Measurements from ENCODE around the gene SACM1L.
A peak's percentile ranks its signal among the peaks of the same experiment; 100 is the strongest.

SACM1L gene

DNA sequence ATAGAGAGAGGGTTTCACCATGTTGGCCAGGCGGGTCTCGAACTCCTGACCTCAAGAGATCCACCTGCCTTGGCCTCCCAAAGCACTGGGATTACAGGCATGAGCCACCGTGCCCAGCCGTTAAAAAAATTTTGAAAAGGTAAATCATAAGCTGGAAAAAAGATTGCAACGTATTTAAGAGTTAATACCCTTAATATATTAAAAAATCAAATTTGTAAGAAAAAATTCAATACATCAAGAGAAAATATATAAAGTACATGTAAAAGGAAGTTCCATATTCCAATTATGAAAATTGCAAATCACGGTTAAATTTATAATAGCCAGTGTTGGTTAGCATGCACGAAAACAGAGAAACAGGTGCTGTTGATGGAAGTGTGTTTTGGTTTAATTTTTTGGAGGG lies 2.3 kb upstream of the SACM1L start:
- H3K4me1 ChIP-seq (ENCODE audit: control insufficient read depth, insufficient read depth, low read length): no peaks in the 10 kb centered on the region
- no peak for TF ChIP-seq ZNF530 (tag by site-specific recombination; IDR thresholded peaks at IDR 0.05; ENCODE audit: low read depth)
- TF ChIP-seq ZNF311 (tag by site-specific recombination; IDR thresholded peaks at IDR 0.05; ENCODE audit: borderline replicate concordance): no peak
- no peak for TF ChIP-seq ZNF394 (tag by site-specific recombination; IDR thresholded peaks at IDR 0.05; ENCODE audit: borderline replicate concordance)
- TF ChIP-seq ZNF239 (tag by site-specific recombination; IDR thresholded peaks at IDR 0.05): no peak
- TF ChIP-seq ZNF747 (tag by site-specific recombination; IDR thresholded peaks at IDR 0.05): no peak
- TF ChIP-seq, protein P1, sequence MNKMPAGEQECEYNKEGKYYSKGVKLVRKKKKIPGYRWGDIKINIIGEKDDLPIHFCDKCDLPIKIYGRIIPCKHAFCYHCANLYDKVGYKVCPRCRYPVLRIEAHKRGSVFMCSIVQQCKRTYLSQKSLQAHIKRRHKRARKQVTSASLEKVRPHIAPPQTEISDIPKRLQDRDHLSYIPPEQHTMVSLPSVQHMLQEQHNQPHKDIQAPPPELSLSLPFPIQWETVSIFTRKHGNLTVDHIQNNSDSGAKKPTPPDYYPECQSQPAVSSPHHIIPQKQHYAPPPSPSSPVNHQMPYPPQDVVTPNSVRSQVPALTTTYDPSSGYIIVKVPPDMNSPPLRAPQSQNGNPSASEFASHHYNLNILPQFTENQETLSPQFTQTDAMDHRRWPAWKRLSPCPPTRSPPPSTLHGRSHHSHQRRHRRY (tag by site-specific recombination; IDR thresholded peaks at IDR 0.05): no peak
- TF ChIP-seq ZNF221 (tag by site-specific recombination; IDR thresholded peaks at IDR 0.05; ENCODE audit: borderline replicate concordance): no peak
- no peak for TF ChIP-seq ZNF561 (tag by site-specific recombination; IDR thresholded peaks at IDR 0.05; ENCODE audit: borderline replicate concordance)
- H3K9me3 ChIP-seq (ENCODE audit: control insufficient read depth, insufficient read depth, low read depth, low read length): no peaks in the 10 kb centered on the region
- H3K36me3 ChIP-seq (ENCODE audit: control insufficient read depth in 2 of 2, insufficient read depth in 1 of 2, low read length in 2 of 2): peaks cover 0 to 4% of the 10 kb centered on the region in 2 experiments; a peak in 1 of 3 replicates
- no peak overlapping the region for H3K4me3 ChIP-seq (ENCODE audit: low read depth, low read length)
- ChIA-PET CTCF (interaction anchor here (0.6 kb wide), 1 partner anchor 21 kb away, joined by 3 read pairs; no protein-coding TSS in a partner anchor), POLR2A (no interaction called here)
- H3K27ac ChIP-seq (ENCODE audit: extremely low read depth, low read depth, low read length): no peak overlapping the region

DNA sequence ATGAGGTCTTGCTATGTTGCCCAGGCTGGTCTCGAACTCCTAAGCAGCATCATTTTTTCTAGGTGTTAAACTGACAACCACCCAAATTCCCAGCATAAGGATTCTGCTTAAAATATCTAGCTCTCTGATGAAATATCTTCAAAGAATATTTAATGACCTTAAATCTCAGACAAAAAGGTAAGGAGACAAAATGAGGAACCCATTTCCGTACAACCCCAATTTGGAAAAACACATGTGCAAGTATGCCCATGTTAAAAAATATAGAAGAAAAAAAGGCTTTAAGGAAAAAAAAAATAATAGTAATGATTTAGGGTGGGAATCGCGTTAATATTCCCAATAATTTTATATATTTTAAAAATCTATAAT lies 1.4 kb upstream of the SACM1L start:
- H3K9me3 ChIP-seq (ENCODE audit: control insufficient read depth, insufficient read depth, low read depth, low read length): no peaks in the 10 kb centered on the region
- TF ChIP-seq, protein P2, sequence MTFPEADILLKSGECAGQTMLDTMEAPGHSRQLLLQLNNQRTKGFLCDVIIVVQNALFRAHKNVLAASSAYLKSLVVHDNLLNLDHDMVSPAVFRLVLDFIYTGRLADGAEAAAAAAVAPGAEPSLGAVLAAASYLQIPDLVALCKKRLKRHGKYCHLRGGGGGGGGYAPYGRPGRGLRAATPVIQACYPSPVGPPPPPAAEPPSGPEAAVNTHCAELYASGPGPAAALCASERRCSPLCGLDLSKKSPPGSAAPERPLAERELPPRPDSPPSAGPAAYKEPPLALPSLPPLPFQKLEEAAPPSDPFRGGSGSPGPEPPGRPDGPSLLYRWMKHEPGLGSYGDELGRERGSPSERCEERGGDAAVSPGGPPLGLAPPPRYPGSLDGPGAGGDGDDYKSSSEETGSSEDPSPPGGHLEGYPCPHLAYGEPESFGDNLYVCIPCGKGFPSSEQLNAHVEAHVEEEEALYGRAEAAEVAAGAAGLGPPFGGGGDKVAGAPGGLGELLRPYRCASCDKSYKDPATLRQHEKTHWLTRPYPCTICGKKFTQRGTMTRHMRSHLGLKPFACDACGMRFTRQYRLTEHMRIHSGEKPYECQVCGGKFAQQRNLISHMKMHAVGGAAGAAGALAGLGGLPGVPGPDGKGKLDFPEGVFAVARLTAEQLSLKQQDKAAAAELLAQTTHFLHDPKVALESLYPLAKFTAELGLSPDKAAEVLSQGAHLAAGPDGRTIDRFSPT (tag by site-specific recombination; IDR thresholded peaks at IDR 0.05): no peak
- TF ChIP-seq ZNF521 (tag by site-specific recombination; IDR thresholded peaks at IDR 0.05) (no peak), ZNF223 (tag by site-specific recombination; IDR thresholded peaks at IDR 0.05) (no peak), ZNF623 (tag by site-specific recombination; IDR thresholded peaks at IDR 0.05) (0 out of 2 replicates have a peak, but pooled peaks have one; percentile 8), ZBTB8A (tag by site-specific recombination; IDR thresholded peaks at IDR 0.05) (no peak), ZSCAN30 (tag by site-specific recombination; IDR thresholded peaks at IDR 0.05) (no peak)
- TF ChIP-seq, protein P3, sequence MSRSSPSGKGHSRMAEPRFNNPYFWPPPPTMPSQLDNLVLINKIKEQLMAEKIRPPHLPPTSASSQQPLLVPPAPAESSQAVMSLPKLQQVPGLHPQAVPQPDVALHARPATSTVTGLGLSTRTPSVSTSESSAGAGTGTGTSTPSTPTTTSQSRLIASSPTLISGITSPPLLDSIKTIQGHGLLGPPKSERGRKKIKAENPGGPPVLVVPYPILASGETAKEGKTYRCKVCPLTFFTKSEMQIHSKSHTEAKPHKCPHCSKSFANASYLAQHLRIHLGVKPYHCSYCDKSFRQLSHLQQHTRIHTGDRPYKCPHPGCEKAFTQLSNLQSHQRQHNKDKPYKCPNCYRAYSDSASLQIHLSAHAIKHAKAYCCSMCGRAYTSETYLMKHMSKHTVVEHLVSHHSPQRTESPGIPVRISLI (tag by site-specific recombination; IDR thresholded peaks at IDR 0.05): peak; percentile 59; the same call in 1 of the 2 replicates
- TF ChIP-seq, protein P4, sequence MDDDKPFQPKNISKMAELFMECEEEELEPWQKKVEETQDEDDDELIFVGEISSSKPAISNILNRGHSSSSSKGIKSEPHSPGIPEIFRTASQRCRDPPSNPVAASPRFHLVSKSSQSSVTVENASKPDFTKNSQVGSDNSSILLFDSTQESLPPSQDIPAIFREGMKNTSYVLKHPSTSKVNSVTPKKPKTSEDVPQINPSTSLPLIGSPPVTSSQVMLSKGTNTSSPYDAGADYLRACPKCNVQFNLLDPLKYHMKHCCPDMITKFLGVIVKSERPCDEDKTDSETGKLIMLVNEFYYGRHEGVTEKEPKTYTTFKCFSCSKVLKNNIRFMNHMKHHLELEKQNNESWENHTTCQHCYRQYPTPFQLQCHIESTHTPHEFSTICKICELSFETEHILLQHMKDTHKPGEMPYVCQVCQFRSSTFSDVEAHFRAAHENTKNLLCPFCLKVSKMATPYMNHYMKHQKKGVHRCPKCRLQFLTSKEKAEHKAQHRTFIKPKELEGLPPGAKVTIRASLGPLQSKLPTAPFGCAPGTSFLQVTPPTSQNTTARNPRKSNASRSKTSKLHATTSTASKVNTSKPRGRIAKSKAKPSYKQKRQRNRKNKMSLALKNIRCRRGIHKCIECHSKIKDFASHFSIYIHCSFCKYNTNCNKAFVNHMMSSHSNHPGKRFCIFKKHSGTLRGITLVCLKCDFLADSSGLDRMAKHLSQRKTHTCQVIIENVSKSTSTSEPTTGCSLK (tag by site-specific recombination; IDR thresholded peaks at IDR 0.05): no peak
- H3K36me3 ChIP-seq (ENCODE audit: control insufficient read depth in 2 of 2, insufficient read depth in 1 of 2, low read length in 2 of 2): peaks cover 0 to 14% of the 10 kb centered on the region in 2 experiments; a peak in 1 of 3 replicates
- H3K27ac ChIP-seq (ENCODE audit: extremely low read depth, low read depth, low read length): no peak overlapping the region
- H3K4me3 ChIP-seq (ENCODE audit: low read depth, low read length): peak overlapping the region; percentile 92
- no peaks in the 10 kb centered on the region for H3K4me1 ChIP-seq (ENCODE audit: control insufficient read depth, insufficient read depth, low read length)
- ChIA-PET CTCF (interaction anchor here (0.6 kb wide), 1 partner anchor 249 kb away, joined by 3 read pairs; no protein-coding TSS in a partner anchor), POLR2A (no interaction called here)

All from HEK293 (cell line).